Hematopoietic multipotent progenitor cell treated with erythropoietin and hydrocortisone succinate and interleukin-3 and kit ligand, for 8 days (in vitro differentiated cells): ENCODE data around the gene KIF4B.
A peak's percentile ranks its signal among the peaks of the same experiment; 100 is the strongest.
"Not testable (repeated sequence)": the region's sequence is repeated elsewhere in the genome, so short reads cannot be mapped to it uniquely, and the experiment has no call there.

ENCODE experiments used
- DNase-seq: peaks from one replicate; pipeline ENCODE4 v3.0.0-alpha.2; 2015

The KIF4B gene, protein sequence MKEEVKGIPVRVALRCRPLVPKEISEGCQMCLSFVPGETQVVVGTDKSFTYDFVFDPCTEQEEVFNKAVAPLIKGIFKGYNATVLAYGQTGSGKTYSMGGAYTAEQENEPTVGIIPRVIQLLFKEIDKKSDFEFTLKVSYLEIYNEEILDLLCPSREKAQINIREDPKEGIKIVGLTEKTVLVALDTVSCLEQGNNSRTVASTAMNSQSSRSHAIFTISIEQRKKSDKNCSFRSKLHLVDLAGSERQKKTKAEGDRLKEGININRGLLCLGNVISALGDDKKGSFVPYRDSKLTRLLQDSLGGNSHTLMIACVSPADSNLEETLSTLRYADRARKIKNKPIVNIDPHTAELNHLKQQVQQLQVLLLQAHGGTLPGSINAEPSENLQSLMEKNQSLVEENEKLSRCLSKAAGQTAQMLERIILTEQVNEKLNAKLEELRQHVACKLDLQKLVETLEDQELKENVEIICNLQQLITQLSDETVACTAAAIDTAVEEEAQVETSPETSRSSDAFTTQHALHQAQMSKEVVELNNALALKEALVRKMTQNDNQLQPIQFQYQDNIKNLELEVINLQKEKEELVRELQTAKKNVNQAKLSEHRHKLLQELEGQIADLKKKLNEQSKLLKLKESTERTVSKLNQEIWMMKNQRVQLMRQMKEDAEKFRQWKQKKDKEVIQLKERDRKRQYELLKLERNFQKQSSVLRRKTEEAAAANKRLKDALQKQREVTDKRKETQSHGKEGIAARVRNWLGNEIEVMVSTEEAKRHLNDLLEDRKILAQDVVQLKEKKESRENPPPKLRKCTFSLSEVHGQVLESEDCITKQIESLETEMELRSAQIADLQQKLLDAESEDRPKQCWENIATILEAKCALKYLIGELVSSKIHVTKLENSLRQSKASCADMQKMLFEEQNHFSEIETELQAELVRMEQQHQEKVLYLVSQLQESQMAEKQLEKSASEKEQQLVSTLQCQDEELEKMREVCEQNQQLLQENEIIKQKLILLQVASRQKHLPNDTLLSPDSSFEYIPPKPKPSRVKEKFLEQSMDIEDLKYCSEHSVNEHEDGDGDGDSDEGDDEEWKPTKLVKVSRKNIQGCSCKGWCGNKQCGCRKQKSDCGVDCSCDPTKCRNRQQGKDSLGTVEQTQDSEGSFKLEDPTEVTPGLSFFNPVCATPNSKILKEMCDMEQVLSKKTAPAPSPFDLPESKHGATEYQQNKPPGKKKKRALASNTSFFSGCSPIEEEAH

DNA sequence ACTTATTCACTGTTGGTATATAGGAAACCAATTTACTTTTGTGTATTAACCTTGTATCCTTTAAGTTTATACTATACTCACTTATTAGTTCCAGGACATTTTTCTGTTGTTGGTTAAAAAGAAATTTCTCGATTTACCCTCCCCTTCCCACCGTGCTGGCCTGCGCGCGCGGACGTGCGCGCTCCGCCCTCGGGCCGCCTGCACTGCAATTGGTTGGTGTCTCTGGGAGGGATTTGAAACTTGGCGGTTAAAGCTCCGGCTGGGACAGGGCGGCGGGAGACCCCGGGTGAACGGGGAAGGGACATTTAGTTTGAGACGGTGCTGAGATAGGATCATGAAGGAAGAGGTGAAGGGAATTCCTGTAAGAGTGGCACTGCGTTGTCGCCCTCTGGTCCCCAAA lies at the start of gene KIF4B:
Gene KIF4B (plus strand): TSS at position 230 of the 400 bp plus-strand sequence. CDS start 105 bp downstream, at position 335.
- DNase-seq, result no peak

DNA sequence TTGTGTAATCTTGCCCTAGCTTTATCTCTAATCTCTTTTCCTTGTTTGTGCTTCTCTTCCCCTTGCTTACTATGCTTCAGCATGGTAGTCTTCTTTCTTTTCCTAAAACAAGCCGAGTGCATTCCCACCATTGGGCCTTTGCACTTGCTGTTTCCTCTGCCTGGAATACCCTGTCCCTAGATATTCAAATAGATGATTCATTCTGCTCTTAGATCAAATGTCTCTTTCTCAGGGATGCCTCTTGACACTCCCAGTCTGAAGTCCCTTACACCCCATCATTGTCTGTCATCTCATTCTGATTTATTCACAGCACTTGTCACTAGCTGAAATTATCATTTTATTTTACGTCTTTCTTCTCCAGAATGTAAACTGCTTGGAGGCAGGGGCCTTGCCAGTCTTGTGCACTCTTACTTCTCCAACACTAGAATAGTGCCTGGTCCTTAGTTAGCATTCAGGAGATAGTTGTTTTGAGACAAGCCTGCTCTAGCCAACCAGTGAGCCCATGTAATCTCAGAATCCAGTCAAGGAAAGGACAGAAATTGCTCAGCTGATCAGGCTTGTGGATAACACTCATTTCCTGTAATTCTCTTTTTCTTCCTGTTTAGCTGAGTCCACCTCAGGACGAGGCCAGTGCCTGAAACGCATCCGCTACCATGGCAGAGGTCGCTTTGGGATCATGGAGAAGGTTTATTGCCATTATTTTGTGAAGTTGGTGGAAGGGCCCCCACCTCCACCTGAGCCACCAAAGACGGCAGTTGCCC lies 47.3 kb upstream of the KIF4B start:
- no peak for DNase-seq

DNA sequence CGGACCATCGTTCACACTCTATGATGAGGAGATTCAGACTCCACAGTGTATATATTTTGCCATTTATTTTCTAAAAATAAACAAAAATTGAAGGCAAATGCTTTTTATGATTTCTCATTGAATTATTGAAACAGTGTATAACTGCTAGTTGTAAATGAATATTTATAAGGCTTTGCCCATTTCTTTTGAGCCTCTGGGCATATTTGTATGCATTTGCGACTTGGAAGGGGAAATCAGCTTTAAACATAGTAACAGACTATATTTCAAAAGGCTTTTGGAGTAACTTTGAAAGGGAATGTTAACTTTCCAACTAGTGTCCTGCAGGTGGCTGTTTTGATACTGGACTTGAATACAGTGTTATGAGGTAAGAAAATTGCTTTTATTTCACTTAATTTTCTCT lies 46.7 kb upstream of the KIF4B start:
- DNase-seq, result no peak

DNA sequence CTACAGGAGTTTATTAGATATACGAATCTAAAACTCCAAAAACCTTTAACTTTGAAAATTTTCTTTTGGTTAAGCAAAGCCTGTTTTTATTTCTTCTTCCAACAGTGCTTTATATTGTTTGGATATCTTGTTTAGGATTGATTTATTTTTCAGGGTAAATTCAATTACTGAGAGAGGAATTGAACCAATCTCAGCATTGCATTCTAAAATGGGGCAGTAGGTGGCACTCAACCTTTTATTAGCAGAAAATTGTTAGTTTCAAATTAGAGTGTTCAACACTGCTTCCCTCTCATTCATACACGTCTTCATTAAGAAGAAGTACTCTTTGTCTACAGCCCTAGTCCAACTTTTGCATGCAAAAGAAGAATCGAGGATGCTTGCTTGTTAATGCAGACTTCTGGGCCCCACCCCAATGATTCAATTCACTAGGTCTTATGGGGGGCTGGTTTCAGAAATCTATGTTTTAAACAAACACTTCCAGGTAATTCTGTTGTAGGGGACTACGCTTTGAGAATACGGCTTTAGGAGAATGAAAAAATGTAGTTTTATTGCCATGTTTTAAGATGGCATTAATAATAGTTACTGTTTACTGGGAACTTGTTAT lies 46.0 kb upstream of the KIF4B start:
- peak; percentile 14 for DNase-seq

DNA sequence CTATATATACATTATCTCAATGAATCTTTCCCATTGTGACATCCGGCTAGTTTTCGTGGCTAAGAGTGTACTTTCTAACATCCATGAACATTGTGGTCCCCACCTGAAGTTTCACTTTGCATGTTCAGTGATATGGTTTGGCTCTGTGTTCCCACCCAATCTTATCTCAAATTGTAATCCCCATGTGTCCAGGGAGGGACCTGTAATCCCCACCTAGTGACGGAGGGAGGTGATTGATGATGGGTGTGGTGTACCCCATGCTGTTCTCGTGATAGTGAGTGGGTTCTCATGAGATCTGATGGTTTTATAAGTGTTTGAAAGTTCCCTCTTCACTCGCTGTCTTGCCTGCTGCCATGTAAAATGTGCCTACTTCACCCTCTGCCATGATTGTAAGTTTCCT lies 44.6 kb upstream of the KIF4B start:
- DNase-seq, result peak; percentile 59

DNA sequence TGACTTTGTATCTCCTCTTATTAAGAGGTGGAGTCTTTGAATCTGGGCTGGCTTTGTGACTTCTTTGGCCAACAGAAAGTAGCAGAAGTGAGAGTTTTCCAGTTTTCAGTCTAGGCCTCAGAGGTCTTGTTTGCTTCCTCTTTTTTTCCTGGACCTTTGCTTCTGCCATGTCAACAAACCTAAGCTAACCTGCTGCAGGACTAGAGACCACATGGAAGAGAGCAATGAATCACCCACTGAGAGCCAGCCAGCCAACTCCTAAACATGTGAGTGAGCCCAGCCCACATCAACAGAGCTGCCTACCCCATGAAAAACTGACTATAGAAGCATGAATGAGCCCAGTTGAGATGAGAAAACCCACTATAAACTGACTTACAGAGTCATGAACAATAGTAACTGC lies 42.8 kb upstream of the KIF4B start:
- DNase-seq, result no peak

DNA sequence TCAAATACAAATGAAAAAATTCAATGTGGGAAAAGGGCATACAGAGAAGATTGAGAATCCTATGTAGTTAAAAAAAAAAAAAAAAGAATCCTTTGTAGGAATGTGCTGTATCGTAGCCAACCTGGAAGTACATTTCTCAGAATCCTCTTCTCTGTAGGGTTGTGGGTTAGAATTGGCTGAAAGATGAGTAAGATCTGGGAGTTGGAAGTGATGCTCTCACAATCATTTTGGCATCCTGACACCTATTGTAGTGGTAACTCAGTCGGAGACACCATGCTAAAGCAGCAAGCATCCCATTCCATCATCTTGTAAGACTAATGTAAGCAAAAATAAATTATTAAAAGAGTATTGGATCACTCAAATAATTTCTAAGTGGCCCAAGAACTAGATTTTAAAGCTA lies 42.1 kb upstream of the KIF4B start:
- DNase-seq, result no peak

DNA sequence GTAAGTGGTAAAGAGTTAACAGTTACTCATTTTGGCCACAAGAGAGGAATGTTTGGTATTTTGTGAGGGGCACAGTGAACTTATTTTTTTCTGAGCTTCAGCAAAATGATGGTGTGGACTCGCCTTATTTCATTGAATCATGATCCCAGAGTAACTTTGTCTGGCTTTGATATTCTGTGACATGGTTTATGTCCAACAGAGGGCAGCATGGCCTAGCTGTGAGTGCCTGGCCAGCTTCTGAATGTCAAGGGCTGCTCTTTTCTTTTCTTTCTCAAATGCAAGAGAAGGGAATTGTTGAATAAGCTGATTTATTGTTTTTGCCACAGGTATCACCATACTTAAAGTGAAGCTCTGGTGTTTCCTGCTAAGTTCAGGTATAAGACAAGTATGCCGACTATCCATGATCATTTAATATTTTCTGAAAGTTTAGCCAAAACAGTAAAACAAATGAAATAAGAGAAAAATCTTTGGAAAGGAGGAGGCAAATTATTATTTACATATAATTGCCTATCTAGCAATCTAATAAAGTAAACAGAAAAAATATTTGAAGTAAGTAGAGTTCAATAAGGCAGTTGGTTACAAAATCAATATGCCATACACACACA lies 41.0 kb upstream of the KIF4B start:
- DNase-seq, result peak; percentile 67

DNA sequence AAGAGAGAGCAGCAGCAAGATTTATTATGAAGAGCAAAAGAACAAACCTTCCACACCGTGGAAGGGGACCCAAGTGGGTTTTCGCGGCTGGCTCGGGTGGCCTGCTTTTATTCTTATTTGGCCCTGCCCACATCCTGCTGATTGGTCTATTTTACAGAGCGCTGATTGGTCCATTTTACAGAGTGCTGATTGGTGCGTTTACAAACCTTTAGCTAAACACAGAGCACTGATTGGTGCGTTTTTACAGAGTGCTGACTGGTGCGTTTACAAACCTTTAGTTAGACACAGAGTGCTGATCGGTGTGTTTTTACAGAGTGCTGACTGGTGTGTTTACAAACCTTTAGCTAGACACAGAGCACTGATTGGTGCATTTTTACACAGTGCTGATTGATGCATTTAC lies 37.5 kb upstream of the KIF4B start:
- DNase-seq, result not testable (repeated sequence)

DNA sequence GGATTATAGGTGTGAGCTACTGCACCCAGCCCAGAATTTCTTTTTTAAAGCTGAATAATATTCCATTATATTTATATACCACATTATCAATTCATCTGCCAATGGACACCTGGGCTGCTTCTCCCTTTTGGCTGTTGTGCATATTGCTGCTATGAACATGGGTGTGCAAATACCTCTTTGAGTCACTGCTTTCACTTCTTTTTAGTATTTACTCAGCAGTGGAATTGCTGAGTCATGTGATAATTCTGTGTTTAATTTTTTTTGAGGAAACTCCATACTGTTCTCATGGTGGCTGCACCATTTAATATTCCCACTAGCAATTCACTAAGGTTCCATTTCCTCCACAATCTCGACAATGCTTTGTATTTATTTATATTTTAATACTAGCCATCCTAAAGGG lies 36.1 kb upstream of the KIF4B start:
- no peak for DNase-seq

DNA sequence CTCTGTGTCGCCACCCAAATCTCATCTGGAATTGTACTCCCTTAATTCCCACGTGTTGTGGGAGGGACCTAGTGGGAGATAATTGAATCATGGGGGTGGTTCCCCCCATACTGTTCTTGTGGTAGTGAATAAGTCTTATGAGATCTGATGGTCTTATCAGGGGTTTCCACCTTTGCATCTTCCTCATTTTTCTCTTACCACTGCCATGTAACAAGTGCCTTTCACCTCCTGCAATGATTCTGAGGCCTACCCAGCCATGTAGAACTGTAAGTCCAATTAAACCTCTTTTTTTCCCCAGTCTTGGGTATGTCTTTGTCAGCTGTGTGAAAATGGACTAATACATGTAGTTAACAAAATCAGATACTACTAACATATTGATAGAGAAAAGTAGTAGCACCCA lies 35.3 kb upstream of the KIF4B start:
- DNase-seq, result peak; percentile 66

DNA sequence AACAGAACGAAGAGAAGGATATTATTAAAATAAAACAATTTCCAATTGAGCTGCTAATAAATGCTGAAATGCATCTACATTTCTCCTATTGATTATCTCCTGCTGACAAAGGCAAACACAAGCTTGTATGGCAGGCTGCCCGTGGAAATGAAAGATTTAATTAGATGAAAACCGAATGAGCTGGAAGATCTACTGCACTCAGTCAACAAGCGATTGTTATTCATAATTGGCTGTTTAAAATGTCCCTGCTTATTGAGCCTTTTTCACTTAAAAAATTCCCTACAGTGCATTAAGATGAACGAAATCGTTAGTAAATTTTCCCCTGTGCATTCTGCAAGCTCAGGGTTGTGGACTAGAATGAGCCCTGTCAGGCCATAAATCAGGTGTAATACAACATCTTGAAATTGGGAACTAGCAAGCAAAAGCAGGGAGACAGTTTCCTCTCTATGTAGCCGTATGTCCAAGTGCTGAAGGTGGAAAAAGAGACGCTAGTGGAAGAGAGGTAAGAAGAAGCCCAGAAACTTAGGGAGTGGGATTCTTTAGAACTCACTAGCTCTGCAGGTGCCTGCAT lies 28.5 kb upstream of the KIF4B start:
- no peak for DNase-seq

DNA sequence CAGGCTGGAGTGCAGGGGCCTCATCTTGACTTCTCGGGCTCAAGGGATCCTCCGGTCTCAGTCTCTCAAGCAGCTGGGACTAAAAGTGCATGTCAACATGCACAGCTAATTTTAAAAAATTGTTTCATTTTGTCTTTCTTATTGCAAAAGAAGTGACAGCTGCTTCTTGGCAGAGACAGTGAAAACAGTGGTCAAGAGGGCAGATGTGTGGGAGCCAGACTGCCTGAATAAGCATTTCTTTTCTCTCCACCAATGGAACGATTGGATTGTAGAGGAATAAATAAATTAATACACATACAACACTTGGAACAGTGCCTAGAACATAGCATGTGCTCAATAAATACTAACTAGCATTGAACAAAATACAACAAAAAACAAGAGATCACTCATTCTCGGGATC lies 27.4 kb upstream of the KIF4B start:
- no peak for DNase-seq

DNA sequence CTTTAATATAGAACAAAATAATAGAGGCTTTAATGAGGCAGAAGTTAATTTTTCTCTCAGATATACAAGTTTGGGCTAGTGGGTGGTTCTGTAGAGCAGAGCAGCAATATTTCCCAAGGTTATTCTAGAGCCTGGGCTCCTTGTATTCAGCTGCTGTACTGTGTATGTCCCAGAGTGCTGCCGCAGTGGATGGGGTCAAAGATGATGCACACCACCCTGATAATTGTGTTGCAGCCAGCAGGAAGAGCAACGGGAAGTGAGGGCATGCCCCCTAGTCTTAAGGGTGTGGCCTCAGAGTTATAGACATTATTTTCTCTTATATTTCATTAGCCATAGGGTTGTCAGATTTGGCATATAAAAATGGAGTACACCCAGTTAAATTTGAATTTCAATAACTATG lies 23.9 kb upstream of the KIF4B start:
- no peak for DNase-seq

DNA sequence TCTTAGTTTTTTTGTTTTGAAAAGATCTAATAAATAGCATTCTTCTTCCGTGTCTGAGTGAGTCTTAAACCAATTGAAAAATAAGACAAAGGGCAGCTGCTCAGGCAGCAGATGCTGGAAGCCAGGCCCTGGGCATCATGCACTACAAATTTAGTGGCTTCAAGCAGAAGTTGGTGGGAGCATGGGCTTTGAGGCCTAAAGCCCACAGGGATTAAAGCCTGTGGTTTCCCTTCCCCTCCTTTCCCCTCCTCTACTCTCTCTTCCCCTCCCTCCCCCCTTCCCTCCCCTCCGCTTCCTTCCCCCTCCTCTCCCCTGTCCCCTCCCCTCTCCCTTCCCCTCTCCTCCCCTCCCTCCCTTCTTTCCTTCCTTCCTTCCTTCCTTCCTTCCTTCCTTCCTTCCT lies 20.1 kb upstream of the KIF4B start:
- DNase-seq, result no peak

DNA sequence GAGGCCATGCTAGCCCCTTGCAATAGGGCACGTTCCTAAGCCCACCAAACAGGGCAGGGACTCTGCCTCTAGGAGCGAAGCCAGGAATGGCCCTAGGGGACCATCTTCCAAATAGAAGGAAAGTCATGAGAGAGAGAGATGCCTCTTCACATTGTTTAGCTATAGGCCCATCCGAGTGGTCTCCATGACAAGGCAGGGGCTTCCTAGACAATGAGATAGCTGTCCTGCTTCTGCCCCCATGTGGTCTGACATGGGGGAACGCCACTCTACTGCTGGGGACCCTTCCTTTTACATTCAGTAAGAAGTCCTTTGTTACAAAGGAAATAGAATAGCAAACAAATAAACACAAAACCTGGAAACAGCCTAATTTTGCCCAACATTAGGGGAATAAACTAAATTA lies 17.9 kb upstream of the KIF4B start:
- DNase-seq, result no peak

DNA sequence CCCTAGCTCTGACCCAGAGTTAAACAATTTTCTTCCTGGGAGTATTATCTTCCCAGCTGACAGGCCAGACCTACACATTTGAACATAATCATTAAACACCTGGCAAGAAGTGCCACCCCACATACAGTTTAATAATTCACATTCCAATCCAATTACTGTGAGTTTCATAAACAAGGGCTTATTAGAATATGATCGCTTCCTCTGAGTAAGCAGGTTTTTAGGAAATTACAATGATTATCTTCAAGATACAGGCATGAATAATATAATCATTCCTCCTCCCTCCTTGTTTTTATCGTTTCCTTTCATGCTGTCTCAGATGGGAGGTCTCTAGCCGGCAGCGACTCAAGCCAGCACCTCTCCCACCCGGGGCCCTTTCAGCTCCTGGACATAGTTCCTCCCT lies 15.8 kb upstream of the KIF4B start:
- peak; percentile 41 for DNase-seq

DNA sequence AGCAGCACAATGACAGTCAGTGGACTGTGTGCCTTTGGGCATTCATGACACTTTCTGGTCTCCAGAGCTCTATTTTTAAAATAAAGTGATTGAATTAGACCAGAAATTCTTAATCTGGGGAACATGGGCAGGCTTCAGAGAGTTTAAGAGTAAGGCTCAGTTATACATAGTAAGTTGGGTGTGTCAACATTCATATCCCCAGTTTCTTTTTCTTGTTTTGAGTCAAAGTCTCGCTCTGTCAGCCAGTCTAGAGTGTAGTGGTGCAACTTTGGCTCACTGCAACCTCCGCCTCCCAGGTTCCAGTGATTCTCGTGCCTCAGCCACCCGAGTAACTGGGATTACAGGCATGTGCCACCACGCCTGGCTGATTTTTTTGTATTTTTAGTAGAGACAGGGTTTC lies 13.7 kb upstream of the KIF4B start:
- DNase-seq, result no peak

DNA sequence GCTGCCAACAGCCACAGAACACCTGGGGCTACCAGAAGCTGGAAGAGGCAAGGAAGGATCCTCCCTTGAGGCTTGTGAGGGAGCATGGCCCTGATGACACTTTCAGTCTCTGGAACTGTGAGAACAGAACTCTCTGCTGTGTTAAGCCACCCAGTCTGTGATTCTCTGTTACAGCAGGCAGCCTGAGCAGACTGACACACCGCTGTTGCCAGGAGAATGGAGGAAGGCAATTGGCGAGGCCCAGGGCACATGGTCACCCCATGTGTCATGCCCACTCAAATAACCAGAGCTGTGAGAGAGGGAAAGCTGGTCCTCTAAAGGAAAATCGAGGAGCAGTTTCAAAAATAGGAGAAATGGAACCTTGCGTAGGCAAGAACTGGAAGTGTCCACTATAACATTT lies 12.0 kb upstream of the KIF4B start:
- DNase-seq, result no peak

DNA sequence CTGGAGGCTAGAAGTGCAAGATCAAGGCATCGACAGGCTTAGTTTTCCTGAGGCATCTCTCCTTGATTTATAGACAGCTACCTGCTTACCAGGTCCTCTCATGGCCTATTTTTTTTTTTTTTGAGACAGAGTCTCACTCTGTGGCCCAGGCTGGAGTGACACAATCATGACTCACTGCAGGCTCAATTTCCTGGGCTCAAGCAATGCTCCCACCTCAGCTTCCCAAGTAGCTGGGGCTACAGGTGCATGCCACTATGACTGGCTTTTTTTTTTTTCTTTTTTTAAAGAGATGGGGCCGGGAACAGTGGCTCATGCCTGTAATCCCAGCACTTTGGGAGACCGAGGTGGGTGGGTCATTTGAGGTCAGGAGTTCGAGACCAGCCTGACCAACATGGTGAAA lies 10.8 kb upstream of the KIF4B start:
- not testable (repeated sequence) for DNase-seq

DNA sequence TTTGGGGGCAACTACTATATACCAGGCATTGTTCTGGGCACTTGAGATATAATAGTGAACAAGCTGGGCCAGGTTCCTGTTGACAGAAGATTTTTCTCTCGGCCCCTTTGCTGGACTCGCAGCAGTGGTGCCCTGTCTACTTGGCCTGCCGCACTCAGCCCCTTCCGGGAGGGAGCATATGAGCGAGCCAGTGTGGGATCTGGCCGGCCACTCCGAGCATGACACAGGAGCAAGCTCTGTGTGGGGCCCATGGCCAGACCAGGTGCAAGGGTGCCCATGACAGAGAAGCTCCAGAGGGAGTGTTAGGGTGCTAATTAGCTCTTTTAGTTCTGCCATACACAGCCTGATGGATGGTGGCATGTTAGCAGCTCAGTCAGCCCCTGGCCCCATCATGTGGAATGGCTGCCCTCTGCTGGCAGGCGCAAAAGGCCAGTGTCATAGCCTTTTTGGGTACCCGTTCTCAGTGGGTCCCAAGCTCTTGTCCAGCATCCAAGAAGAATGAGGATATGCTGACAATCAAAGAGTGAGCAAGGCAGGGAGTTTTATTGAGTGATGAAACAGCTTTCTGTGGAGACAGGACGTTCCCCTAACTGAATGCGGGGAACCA lies 9.3 kb upstream of the KIF4B start:
- peak; percentile 68 for DNase-seq
